Measurements from ENCODE around the gene SHISA9. TPM values are rescaled to one million over a fixed set of nuclear protein-coding genes. Genes with fewer than 3 reads are reported as not detected.

Gene SHISA9
- total RNA-seq, 4 donors from 2014 or later: not detected

- intact Hi-C loops (cut with DNase I; ENCODE audit: low total_unique reads): no loop called here
- no peaks in the 10 kb centered on the region for H3K36me3 ChIP-seq
- H3K9me3 ChIP-seq: no peaks in the 10 kb centered on the region
- H3K27me3 ChIP-seq: no peaks in the 10 kb centered on the region
- H3K27ac ChIP-seq: no peak overlapping the region
- ATAC-seq (no peak), DNase-seq (no peak)
- H3K4me3 ChIP-seq: no peak overlapping the region
- in situ Hi-C loops (cut with MboI; ENCODE audit: low sequenced_read_pairs in 4 of 4): no loop called here
- TF ChIP-seq CTCF (IDR thresholded peaks at IDR 0.05 in 4 of 5, conservative IDR thresholded peaks at IDR 0.05 in 1 of 5): no peak
- TF ChIP-seq POLR2A (IDR thresholded peaks at IDR 0.05): no peak
- H3K4me1 ChIP-seq: no peaks in the 10 kb centered on the region
These were observed 254.4 kb downstream of the SHISA9 start for GRCh38 chr16:13155780-13156179.

GRCh38 chr16:13157082-13157481 is 255.7 kb downstream of the SHISA9 start:
- no peaks in the 10 kb centered on the region for H3K9me3 ChIP-seq
- no peak for ATAC-seq
- H3K27ac ChIP-seq: no peak overlapping the region
- no peaks in the 10 kb centered on the region for H3K36me3 ChIP-seq
- TF ChIP-seq POLR2A (IDR thresholded peaks at IDR 0.05) (no peak), CTCF (IDR thresholded peaks at IDR 0.05 in 4 of 5, conservative IDR thresholded peaks at IDR 0.05 in 1 of 5) (no peak)
- H3K4me1 ChIP-seq: no peaks in the 10 kb centered on the region
- H3K4me3 ChIP-seq: no peak overlapping the region
- in situ Hi-C loops (cut with MboI; ENCODE audit: low sequenced_read_pairs in 4 of 4) (no loop called here), intact Hi-C loops (cut with DNase I; ENCODE audit: low total_unique reads) (no loop called here)
- DNase-seq: no peak
- no peaks in the 10 kb centered on the region for H3K27me3 ChIP-seq

- in situ Hi-C loops (cut with MboI; ENCODE audit: low sequenced_read_pairs in 4 of 4): no loop called here
These were observed 257.0 kb downstream of the SHISA9 start for GRCh38 chr16:13158427-13158826.

GRCh38 chr16:13165024-13165423 is 263.6 kb downstream of the SHISA9 start:
- no peaks in the 10 kb centered on the region for H3K27me3 ChIP-seq
- H3K4me3 ChIP-seq: no peak overlapping the region
- intact Hi-C loops (cut with DNase I; ENCODE audit: low total_unique reads) (no loop called here), in situ Hi-C loops (cut with MboI; ENCODE audit: low sequenced_read_pairs in 4 of 4) (no loop called here)
- no peak overlapping the region for H3K27ac ChIP-seq
- no peaks in the 10 kb centered on the region for H3K4me1 ChIP-seq
- no peaks in the 10 kb centered on the region for H3K36me3 ChIP-seq
- ATAC-seq (no peak), DNase-seq (no peak)
- no peaks in the 10 kb centered on the region for H3K9me3 ChIP-seq
- TF ChIP-seq POLR2A (IDR thresholded peaks at IDR 0.05) (no peak), CTCF (IDR thresholded peaks at IDR 0.05 in 4 of 5, conservative IDR thresholded peaks at IDR 0.05 in 1 of 5) (no peak)

More at GRCh38 chr16:13158427-13158826, 257.0 kb downstream of the SHISA9 start:
- Histone ChIP-seq H3K9me3 (no peaks in the 10 kb centered on the region), H3K36me3 (no peaks in the 10 kb centered on the region), H3K4me3 (no peak overlapping the region), H3K4me1 (no peaks in the 10 kb centered on the region), H3K27ac (no peak overlapping the region), H3K27me3 (no peaks in the 10 kb centered on the region)
- TF ChIP-seq POLR2A (IDR thresholded peaks at IDR 0.05): no peak
- TF ChIP-seq CTCF (IDR thresholded peaks at IDR 0.05 in 4 of 5, conservative IDR thresholded peaks at IDR 0.05 in 1 of 5): no peak
- ATAC-seq (no peak), DNase-seq (no peak)
- intact Hi-C loops (cut with DNase I; ENCODE audit: low total_unique reads): no loop called here

- no peaks in the 10 kb centered on the region for H3K9me3 ChIP-seq
- H3K4me3 ChIP-seq: no peak overlapping the region
- no peaks in the 10 kb centered on the region for H3K4me1 ChIP-seq
- no peak overlapping the region for H3K27ac ChIP-seq
- in situ Hi-C loops (cut with MboI; ENCODE audit: low sequenced_read_pairs in 4 of 4): no loop called here
- H3K36me3 ChIP-seq: no peaks in the 10 kb centered on the region
- no peaks in the 10 kb centered on the region for H3K27me3 ChIP-seq
- ATAC-seq: no peak
- no peak for DNase-seq
- intact Hi-C loops (cut with DNase I; ENCODE audit: low total_unique reads): no loop called here
- TF ChIP-seq CTCF (IDR thresholded peaks at IDR 0.05 in 4 of 5, conservative IDR thresholded peaks at IDR 0.05 in 1 of 5): no peak
- no peak for TF ChIP-seq POLR2A (IDR thresholded peaks at IDR 0.05)
These were observed 266.7 kb downstream of the SHISA9 start for GRCh38 chr16:13168091-13168572.
